Measurements from ENCODE around the gene POMGNT1.

The POMGNT1 gene

GRCh38 chr1:46152016-46152415 is 46.2 kb downstream of the POMGNT1 start:
- no peak for DNase-seq

GRCh38 chr1:46150085-46150484 is 48.1 kb downstream of the POMGNT1 start:
- no peak for DNase-seq

- no peak for DNase-seq
Measured at GRCh38 chr1:46148318-46148717, 49.9 kb downstream of the POMGNT1 start.
